Measurements from ENCODE around the gene REPIN1.

REPIN1 gene

GRCh38 chr7:150337659-150338081, 31.0 kb upstream of the REPIN1 start:
- no peak for DNase-seq

- no peak for DNase-seq
These were observed 30.3 kb upstream of the REPIN1 start for GRCh38 chr7:150338166-150338829.

GRCh38 chr7:150339409-150339809, 29.2 kb upstream of the REPIN1 start:
- no peak for DNase-seq

GRCh38 chr7:150340024-150340749, 28.4 kb upstream of the REPIN1 start:
- DNase-seq = no peak

- no peak for DNase-seq
These were observed 27.8 kb upstream of the REPIN1 start for GRCh38 chr7:150340875-150341262.

GRCh38 chr7:150341263-150342120, 27.1 kb upstream of the REPIN1 start, which contains the start of gene RARRES2:
RARRES2 (minus strand) TSS chr7:150341629; CDS start chr7:150340609, 1,020 bp downstream.
- DNase-seq = no peak

- no peak for DNase-seq
These were observed 26.6 kb upstream of the REPIN1 start for GRCh38 chr7:150342121-150342408.

GRCh38 chr7:150343225-150343624, 25.4 kb upstream of the REPIN1 start:
- no peak for DNase-seq

GRCh38 chr7:150344299-150344698, 24.3 kb upstream of the REPIN1 start:
- no peak for DNase-seq

- DNase-seq = no peak
These were observed 23.6 kb upstream of the REPIN1 start for GRCh38 chr7:150345012-150345411.

- no peak for DNase-seq
These were observed 21.7 kb upstream of the REPIN1 start for GRCh38 chr7:150346922-150347321.

- no peak for DNase-seq
These were observed 16.9 kb upstream of the REPIN1 start for GRCh38 chr7:150351587-150352194.

- DNase-seq = no peak
These were observed 13.0 kb upstream of the REPIN1 start for GRCh38 chr7:150355666-150356059.

GRCh38 chr7:150356265-150356897, 12.2 kb upstream of the REPIN1 start:
- DNase-seq = peak; percentile 3

- no peak for DNase-seq
These were observed 11.4 kb upstream of the REPIN1 start for GRCh38 chr7:150357270-150357669.

- no peak for DNase-seq
These were observed 10.7 kb upstream of the REPIN1 start for GRCh38 chr7:150357771-150358427.

- no peak for DNase-seq
These were observed 10.2 kb upstream of the REPIN1 start for GRCh38 chr7:150358433-150358832.

- DNase-seq = no peak
These were observed 9.5 kb upstream of the REPIN1 start for GRCh38 chr7:150358988-150359621.

- DNase-seq = no peak
These were observed 8.8 kb upstream of the REPIN1 start for GRCh38 chr7:150359622-150360362.

- no peak for DNase-seq
These were observed 8.1 kb upstream of the REPIN1 start for GRCh38 chr7:150360363-150361058.
